Type B pancreatic cell (in vitro differentiated cells): ENCODE data around the gene CAMK2A. TPM values are rescaled to one million over a fixed set of nuclear protein-coding genes. Genes with fewer than 3 reads are reported as not detected.

Experiments used
- DNase-seq: peaks from one replicate; pipeline ENCODE4 v3.0.0; 2021; ENCODE audit warnings: mixed read lengths; ENCODE audit not compliant: unreplicated experiment; ENCODE audit errors: extremely low spot score
- H3K27ac Mint-ChIP-seq: 2 replicates; pipeline ENCODE4 v1.8.0; 2021; ENCODE audit warnings: mild to moderate bottlenecking, mixed read lengths
- H3K27me3 Mint-ChIP-seq: 2 replicates; pipeline ENCODE4 v1.8.0; 2021; ENCODE audit warnings: mixed read lengths
- H3K36me3 Mint-ChIP-seq: 2 replicates; pipeline ENCODE4 v1.8.0; 2021; ENCODE audit warnings: mixed read lengths
- H3K4me1 Mint-ChIP-seq: one replicate; pipeline ENCODE4 v1.8.0; 2021; ENCODE audit warnings: mixed read lengths; ENCODE audit not compliant: unreplicated experiment
- H3K4me3 Mint-ChIP-seq: 2 replicates; pipeline ENCODE4 v1.8.0; 2021; ENCODE audit warnings: mild to moderate bottlenecking, mixed read lengths
- H3K9me3 Mint-ChIP-seq: 2 replicates; pipeline ENCODE4 v1.8.0; 2021; ENCODE audit warnings: mixed read lengths
- total RNA-seq: library from RNA; stranded (reverse); gene quantifications from 2 replicates; pipeline ENCODE4 v1.2.1, GENCODE V29; 2021; ENCODE audit warnings: low replicate concordance
- TF ChIP-seq, protein P1 (sequence below): fragments of 200-600 bp; sonication (generic); conservative IDR thresholded peaks from 2 replicates; pipeline ENCODE4 v1.5.0; 2021; ENCODE audit warnings: antibody characterized with exemption, mild to moderate bottlenecking

CAMK2A gene
- total RNA-seq, 1 donor from 2014 or later: 3.7 TPM

DNA sequence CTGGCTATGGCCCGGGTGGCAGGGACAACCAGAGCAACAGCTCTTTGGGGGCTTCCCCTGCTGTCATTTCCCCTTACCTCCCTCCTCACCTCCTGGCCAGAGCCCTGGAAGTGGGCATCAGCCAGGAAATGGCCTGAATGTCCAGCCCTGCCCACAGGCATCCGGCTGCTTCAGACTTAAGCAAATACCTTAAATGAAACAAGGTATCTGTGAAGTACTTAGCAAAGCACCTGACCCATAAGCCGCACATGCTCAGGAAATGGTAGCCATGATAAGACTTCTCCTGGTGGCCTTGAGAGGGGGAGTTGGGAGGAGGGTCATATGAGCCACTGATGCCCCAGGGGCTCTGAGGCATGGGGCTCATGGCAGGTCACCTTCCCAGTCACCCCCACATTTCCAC lies 43.8 kb downstream of the CAMK2A start:
- Mint-ChIP-seq H3K27me3 (peaks cover 5% of the 10 kb centered on the region), H3K27ac (no peak overlapping the region), H3K4me1 (peaks cover 19% of the 10 kb centered on the region), H3K4me3 (no peak overlapping the region), H3K36me3 (no peaks in the 10 kb centered on the region), H3K9me3 (no peaks in the 10 kb centered on the region)
- TF ChIP-seq, protein P1, sequence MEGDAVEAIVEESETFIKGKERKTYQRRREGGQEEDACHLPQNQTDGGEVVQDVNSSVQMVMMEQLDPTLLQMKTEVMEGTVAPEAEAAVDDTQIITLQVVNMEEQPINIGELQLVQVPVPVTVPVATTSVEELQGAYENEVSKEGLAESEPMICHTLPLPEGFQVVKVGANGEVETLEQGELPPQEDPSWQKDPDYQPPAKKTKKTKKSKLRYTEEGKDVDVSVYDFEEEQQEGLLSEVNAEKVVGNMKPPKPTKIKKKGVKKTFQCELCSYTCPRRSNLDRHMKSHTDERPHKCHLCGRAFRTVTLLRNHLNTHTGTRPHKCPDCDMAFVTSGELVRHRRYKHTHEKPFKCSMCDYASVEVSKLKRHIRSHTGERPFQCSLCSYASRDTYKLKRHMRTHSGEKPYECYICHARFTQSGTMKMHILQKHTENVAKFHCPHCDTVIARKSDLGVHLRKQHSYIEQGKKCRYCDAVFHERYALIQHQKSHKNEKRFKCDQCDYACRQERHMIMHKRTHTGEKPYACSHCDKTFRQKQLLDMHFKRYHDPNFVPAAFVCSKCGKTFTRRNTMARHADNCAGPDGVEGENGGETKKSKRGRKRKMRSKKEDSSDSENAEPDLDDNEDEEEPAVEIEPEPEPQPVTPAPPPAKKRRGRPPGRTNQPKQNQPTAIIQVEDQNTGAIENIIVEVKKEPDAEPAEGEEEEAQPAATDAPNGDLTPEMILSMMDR: no peak
- no peak for DNase-seq

DNA sequence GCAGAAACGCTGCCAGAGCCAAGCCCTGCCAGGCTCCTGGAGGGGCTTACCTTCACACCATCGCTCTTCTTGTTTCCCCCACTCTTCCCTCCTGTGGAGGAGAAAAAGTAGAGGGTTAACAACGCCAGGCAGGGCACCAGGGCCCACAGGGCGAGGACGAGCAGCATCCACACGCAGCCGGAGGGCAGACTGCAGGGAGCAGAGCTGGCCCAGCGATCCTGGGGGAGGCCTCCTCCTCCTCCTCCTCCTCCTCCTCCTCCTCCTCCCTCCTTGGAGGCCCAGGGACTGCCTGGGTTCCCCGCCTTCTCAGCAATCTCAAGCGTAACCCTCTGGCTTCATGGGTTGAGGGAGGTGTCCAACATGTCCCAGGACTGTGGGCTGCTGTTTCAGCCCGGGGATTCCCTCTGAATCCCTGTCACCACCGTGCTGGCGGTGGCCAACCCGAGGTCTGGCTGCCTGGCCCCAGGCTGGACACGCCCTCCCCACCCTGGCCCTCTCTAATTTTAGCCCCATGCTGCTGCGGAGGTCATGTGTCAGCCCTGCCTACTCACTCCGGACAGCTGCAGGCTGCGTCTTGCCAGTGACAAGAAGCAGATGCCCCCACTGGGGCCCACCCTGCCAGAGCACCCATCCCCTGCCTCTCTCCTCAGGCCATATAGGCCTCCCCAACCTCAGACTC lies 44.3 kb downstream of the CAMK2A start:
- no peak overlapping the region for H3K27ac Mint-ChIP-seq
- DNase-seq: no peak
- TF ChIP-seq, protein P1: no peak

DNA sequence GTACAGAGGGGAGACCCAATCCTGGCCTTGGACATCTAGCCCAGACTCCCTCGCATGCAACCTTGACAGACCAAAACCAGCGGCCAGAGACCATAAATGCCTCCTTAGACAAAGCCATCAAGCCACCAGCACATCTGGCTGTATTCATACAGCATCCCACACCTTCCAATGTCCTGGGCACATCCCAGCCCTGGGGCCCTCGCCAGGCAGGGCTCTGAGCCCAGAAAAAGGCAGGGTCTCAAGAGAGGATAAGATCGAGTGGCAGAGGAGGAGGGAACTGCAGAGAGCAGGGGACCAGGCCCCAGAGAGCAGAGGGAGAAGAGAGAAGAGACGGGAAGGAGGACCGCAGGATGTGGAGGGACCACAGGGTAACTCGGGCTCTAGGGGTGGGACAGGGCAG lies 45.4 kb downstream of the CAMK2A start:
- H3K4me1 Mint-ChIP-seq: peaks cover 19% of the 10 kb centered on the region
- no peak for DNase-seq
- no peaks in the 10 kb centered on the region for H3K9me3 Mint-ChIP-seq
- H3K27ac Mint-ChIP-seq: no peak overlapping the region
- no peak overlapping the region for H3K4me3 Mint-ChIP-seq
- H3K36me3 Mint-ChIP-seq: no peaks in the 10 kb centered on the region
- TF ChIP-seq, protein P1: no peak
- H3K27me3 Mint-ChIP-seq: peaks cover 5% of the 10 kb centered on the region

More for the DNA sequence above, 44.3 kb downstream of the CAMK2A start:
- Mint-ChIP-seq H3K9me3 (no peaks in the 10 kb centered on the region), H3K36me3 (no peaks in the 10 kb centered on the region), H3K27me3 (peaks cover 5% of the 10 kb centered on the region), H3K4me3 (no peak overlapping the region), H3K4me1 (peaks cover 19% of the 10 kb centered on the region)

DNA sequence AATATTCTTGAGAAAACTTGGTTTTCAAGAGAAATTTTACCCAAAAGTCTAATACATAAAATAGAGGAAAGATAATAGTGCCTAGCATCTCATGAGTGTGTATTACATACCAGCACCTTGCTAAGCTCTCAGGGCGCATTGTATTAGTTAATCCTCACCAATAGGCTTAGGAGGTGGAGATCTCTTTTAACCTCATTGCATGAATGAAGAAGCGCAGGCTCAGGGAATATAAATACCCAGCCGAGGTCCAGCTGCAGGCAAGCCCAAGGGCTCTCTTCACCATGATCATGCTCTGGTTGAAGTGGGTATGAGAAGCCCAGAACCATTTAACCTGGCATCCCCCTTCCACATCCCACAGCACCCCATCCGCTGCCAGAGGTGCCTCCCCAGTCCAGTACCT lies 46.0 kb downstream of the CAMK2A start:
- Mint-ChIP-seq H3K27me3 (peaks cover 5% of the 10 kb centered on the region), H3K4me1 (peaks cover 19% of the 10 kb centered on the region), H3K27ac (no peak overlapping the region), H3K36me3 (no peaks in the 10 kb centered on the region), H3K9me3 (no peaks in the 10 kb centered on the region), H3K4me3 (no peak overlapping the region)
- no peak for DNase-seq
- TF ChIP-seq, protein P1: no peak

DNA sequence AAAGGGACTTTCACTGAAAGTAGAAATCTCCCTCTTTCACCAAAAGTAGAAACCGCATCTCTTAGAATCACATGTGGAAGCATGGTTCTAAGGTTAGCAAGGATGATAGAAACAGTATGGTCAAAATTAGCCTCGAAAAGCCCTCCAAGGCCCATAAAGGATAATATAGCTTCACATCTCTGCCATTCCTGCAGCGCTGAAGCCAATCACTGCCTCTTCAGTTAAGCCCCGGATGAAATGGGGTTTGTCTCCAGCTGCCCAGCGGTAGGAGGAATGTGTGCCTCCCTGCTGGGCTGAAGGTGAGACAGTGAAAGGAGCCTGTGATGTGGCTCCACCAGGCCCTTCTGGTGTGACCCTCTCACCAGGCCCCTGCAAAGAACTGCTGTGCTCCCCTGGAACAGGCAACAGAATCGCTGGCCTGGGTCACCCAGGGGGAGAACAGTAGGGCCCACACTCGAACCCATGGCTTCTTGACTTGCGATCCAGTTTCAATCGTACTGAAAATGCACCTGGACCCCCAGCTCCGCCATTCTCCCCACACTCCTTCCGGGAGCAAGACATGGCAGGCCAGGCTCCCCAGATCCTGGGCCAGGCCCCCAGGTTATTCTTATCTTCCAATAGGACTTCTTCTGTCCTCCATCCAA lies 47.2 kb downstream of the CAMK2A start:
- Mint-ChIP-seq H3K4me3 (no peak overlapping the region), H3K4me1 (peaks cover 19% of the 10 kb centered on the region), H3K36me3 (no peaks in the 10 kb centered on the region), H3K27ac (no peak overlapping the region), H3K27me3 (peaks cover 5% of the 10 kb centered on the region), H3K9me3 (no peaks in the 10 kb centered on the region)
- TF ChIP-seq, protein P1: no peak
- no peak for DNase-seq
